HCT116 (cell line): ENCODE data around the gene TENM4. TPM values are rescaled to one million over a fixed set of nuclear protein-coding genes. Genes with fewer than 3 reads are reported as not detected.

Source experiments
- ATAC-seq: fragments of 200-7000 bp; cut with Tn5 transposase; 2 replicates; pipeline ENCODE4 v1.9.1; 2020; ENCODE audit warnings: mild to moderate bottlenecking, moderate library complexity
- BruUV-seq: library from RNA; stranded (reverse); fragments of 400-500 nt; replicated peaks from 2 replicates; lab custom pipeline; 2021; lab: Mats Ljungman, UMichigan
- CTCF ChIA-PET: fragments of 300-600 bp; sonication (Branson Sonifier 250); formaldehyde crosslinking; loops from one replicate; lab custom pipeline; 2021; ENCODE audit warnings: antibody characterized with exemption; lab: Charles Lee
- POLR2A ChIA-PET: fragments of 300-600, 350-600 bp; sonication (Branson Sonifier 250); formaldehyde crosslinking; loops from one replicate; lab custom pipeline; 2021; ENCODE audit warnings: antibody characterized with exemption; lab: Charles Lee
- RAD21 ChIA-PET, 2 experiments: fragments of 300-600 bp; sonication (Branson Sonifier 250); formaldehyde crosslinking; loops; one replicate each; lab custom pipeline; 2023; ENCODE audit warnings: low total read pairs in 2 of 2; ENCODE audit not compliant: uncharacterized antibody in 2 of 2, unreplicated experiment in 2 of 2, low non-redundant PET in 1 of 2; lab: Charles Lee
- DNase-seq: peaks from one replicate; pipeline ENCODE4 v3.0.0-alpha.2; 2010; ENCODE audit warnings: low read depth, low spot score
- H2AFZ ChIP-seq: fragments of 200-600 bp; shearing (Covaris generic), sonication (generic); 2 replicates; pipeline ENCODE4 v1.6.1; 2017; ENCODE audit warnings: low read depth, mixed run types, mixed read lengths, antibody characterized with exemption, low read length; ENCODE audit not compliant: poor library complexity, severe bottlenecking
- H3K27ac ChIP-seq: 2 replicates; pipeline ENCODE4 v1.5.1; 2012; ENCODE audit warnings: low read depth, low read length
- H3K27me3 ChIP-seq: fragments of 200-600 bp; sonication (generic); 2 replicates; pipeline ENCODE4 v1.6.1; 2016; ENCODE audit warnings: mixed run types, low read length, mixed read lengths; ENCODE audit not compliant: insufficient read depth
- H3K36me3 ChIP-seq, 2 experiments: fragments of 200-500 bp in 1 of 2; fragments of 200-600 bp in 1 of 2; sonication (Bioruptor generic) in 1 of 2; sonication (generic) in 1 of 2; 2 replicates each; pipeline versions ENCODE4 v1.5.1 to v1.6.1; 2014 to 2016; ENCODE audit warnings: low read length in 2 of 2, inconsistent platforms in 1 of 2, mixed read lengths in 1 of 2, mixed run types in 1 of 2; ENCODE audit not compliant: insufficient read depth in 2 of 2, control insufficient read depth in 1 of 2
- H3K4me1 ChIP-seq, 2 experiments: fragments of 200-600 bp in 1 of 2; sonication (generic) in 1 of 2; 2 replicates each; pipeline versions ENCODE4 v1.5.1 to v1.6.1; 2012 to 2017; ENCODE audit warnings: low read length in 2 of 2, inconsistent platforms in 1 of 2, mild to moderate bottlenecking in 1 of 2, mixed read lengths in 1 of 2, mixed run types in 1 of 2, moderate library complexity in 1 of 2; ENCODE audit not compliant: insufficient read depth in 2 of 2, control insufficient read depth in 1 of 2
- H3K4me2 ChIP-seq: fragments of 200-600 bp; sonication (generic); 2 replicates; pipeline ENCODE4 v1.6.1; 2017; ENCODE audit warnings: mixed run types, low read length, mixed read lengths
- H3K4me3 ChIP-seq, 2 experiments: fragments of 200-600 bp in 1 of 2; sonication (generic) in 1 of 2; replicated peaks in 1 of 2; 2 replicates each; pipeline ENCODE4 v1.5.1; 2011 to 2016; ENCODE audit warnings: low read length in 2 of 2, control low read depth in 1 of 2, low read depth in 1 of 2, mild to moderate bottlenecking in 1 of 2, mixed read lengths in 1 of 2, mixed run types in 1 of 2
- H3K79me2 ChIP-seq: fragments of 200-600 bp; sonication (generic); 2 replicates; pipeline ENCODE4 v1.6.1; 2017; ENCODE audit warnings: mild to moderate bottlenecking, mixed run types, low read length, moderate library complexity, mixed read lengths; ENCODE audit not compliant: insufficient read depth
- H3K9ac ChIP-seq: fragments of 200-600 bp; sonication (generic); 2 replicates; pipeline ENCODE4 v1.6.1; 2016; ENCODE audit warnings: low read length, mixed read lengths
- H3K9me2 ChIP-seq: fragments of 200-600 bp; sonication (generic), shearing (Covaris generic); 2 replicates; pipeline ENCODE4 v1.6.1; 2017; ENCODE audit warnings: mixed run types, mild to moderate bottlenecking, moderate library complexity; ENCODE audit not compliant: insufficient read depth
- H3K9me3 ChIP-seq, 2 experiments: fragments of 200-500 bp in 1 of 2; fragments of 200-600 bp in 1 of 2; sonication (Bioruptor generic) in 1 of 2; sonication (generic) in 1 of 2; 2 replicates each; pipeline ENCODE4 v1.6.1; 2014 to 2017; ENCODE audit warnings: low read length in 2 of 2, mixed read lengths in 2 of 2, inconsistent platforms in 1 of 2, low read depth in 1 of 2, mild to moderate bottlenecking in 1 of 2, mixed run types in 1 of 2, moderate library complexity in 1 of 2; ENCODE audit not compliant: control insufficient read depth in 1 of 2, insufficient read depth in 1 of 2
- H4K20me1 ChIP-seq: fragments of 200-600 bp; sonication (generic), shearing (Covaris generic); 2 replicates; pipeline ENCODE4 v1.6.1; 2017; ENCODE audit warnings: mixed run types, mild to moderate bottlenecking, moderate library complexity; ENCODE audit not compliant: insufficient read depth
- CBX3 ChIP-seq: IDR thresholded peaks from 2 replicates; pipeline ENCODE4 v1.6.1; 2012; ENCODE audit warnings: low read depth
- CEBPB ChIP-seq: IDR thresholded peaks from 2 replicates; pipeline ENCODE4 v1.6.1; 2012; ENCODE audit warnings: low read depth
- ELF1 ChIP-seq: IDR thresholded peaks from 2 replicates; pipeline ENCODE4 v1.6.1; 2012; ENCODE audit warnings: low read depth, borderline replicate concordance
- EZH2 ChIP-seq: fragments of 200-600 bp; sonication (generic); IDR thresholded peaks from 2 replicates; pipeline ENCODE4 v1.6.1; 2017; ENCODE audit warnings: antibody characterized with exemption, mixed run types
- FOSL1 ChIP-seq: IDR thresholded peaks from 2 replicates; pipeline ENCODE4 v1.6.1; 2012; ENCODE audit warnings: low read depth
- JUND ChIP-seq: IDR thresholded peaks from 2 replicates; pipeline ENCODE4 v1.6.1; 2012
- POLR2AphosphoS5 ChIP-seq: IDR thresholded peaks from 2 replicates; pipeline ENCODE4 v1.6.1; 2011; ENCODE audit warnings: mild to moderate bottlenecking, low read depth, low read length, moderate library complexity
- SIN3A ChIP-seq: IDR thresholded peaks from 2 replicates; pipeline ENCODE4 v1.6.1; 2012; ENCODE audit warnings: low read depth
- SRF ChIP-seq: IDR thresholded peaks from 2 replicates; pipeline ENCODE4 v1.6.1; 2012; ENCODE audit warnings: low read depth
- TCF7L2 ChIP-seq: IDR thresholded peaks from 2 replicates; pipeline ENCODE4 v1.7.0; 2011; ENCODE audit warnings: borderline replicate concordance, inconsistent platforms; ENCODE audit not compliant: insufficient read depth, insufficient read length; ENCODE audit errors: extremely low read depth
- ZFX ChIP-seq: fragments of 450-650 bp; IDR thresholded peaks from 2 replicates; pipeline ENCODE4 v1.6.1; 2017
- ZNF274 ChIP-seq: fragments of 200-500 bp; sonication (Bioruptor generic); IDR thresholded peaks from 2 replicates; pipeline ENCODE4 v1.6.1; 2014; ENCODE audit warnings: mild to moderate bottlenecking, low read depth, low read length, inconsistent platforms
- intact Hi-C: fragments of 100-400 bp; cut with micrococcal nuclease; formaldehyde crosslinking; loops from 2 replicates; pipeline ENCODE4 v1.10.0; 2022
- total RNA-seq: library from RNA; stranded (reverse); gene quantifications from one replicate; pipeline ENCODE4 v1.2.1, GENCODE V29; 2021; ENCODE audit not compliant: unreplicated experiment
- TF ChIP-seq, protein P1 (sequence below), 3 experiments: fragments of 200-600 bp in 1 of 3; sonication (generic) in 1 of 3; IDR thresholded peaks in 2 of 3; conservative IDR thresholded peaks in 1 of 3; 2 replicates each; pipeline ENCODE4 v1.5.1; 2012 to 2017; ENCODE audit warnings: low read depth in 2 of 3, low read length in 2 of 3, antibody characterized with exemption in 1 of 3, borderline replicate concordance in 1 of 3, control low read depth in 1 of 3, mild to moderate bottlenecking in 1 of 3, mixed read lengths in 1 of 3, mixed run types in 1 of 3, moderate library complexity in 1 of 3; ENCODE audit not compliant: insufficient read depth in 1 of 3
- TF ChIP-seq, protein P2 (sequence below): IDR thresholded peaks from 2 replicates; pipeline ENCODE4 v1.6.1; 2012
- TF ChIP-seq, protein P3 (sequence below): IDR thresholded peaks from 2 replicates; pipeline ENCODE4 v1.6.1; 2012

Gene TENM4
- total RNA-seq, 1 experiment from 2014 or later, result 0.05 TPM

DNA sequence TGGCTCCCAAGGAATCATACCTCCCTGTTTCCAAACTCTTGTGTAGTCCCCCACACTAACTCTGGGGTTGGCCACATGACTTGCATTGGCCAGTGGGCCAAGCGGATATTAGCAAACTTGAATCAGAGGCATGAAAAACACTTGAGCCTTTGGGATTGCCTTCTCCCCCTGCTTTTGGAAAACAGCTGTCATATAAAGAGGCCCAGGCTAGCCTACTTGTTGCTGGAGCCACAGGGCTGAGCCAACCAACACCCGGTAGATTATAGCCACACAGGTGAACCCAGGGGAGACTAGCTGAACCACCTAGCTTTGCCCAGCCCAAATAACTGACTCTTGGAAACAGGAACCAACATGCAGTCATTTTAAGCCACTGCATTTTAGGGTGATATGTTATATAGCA is 354.8 kb downstream of the TENM4 start:
- Histone ChIP-seq H3K79me2 (no peaks in the 10 kb centered on the region), H3K36me3 (no peaks in the 10 kb centered on the region), H3K4me3 (no peak overlapping the region), H3K9me2 (no peaks in the 10 kb centered on the region), H4K20me1 (no peaks in the 10 kb centered on the region), H3K9me3 (no peaks in the 10 kb centered on the region), H2AFZ (no peak overlapping the region), H3K9ac (no peak overlapping the region), H3K27me3 (no peaks in the 10 kb centered on the region), H3K4me1 (peaks cover 9 to 21% of the 10 kb centered on the region in 2 experiments), H3K4me2 (peak overlapping the region; percentile 42; the same call in 1 of the 2 replicates), H3K27ac (no peak overlapping the region)
- DNase-seq, result no peak
- intact Hi-C loops, result no loop called here
- POLR2A ChIA-PET, result no interaction called here
- TF ChIP-seq JUND, result no peak
- TF ChIP-seq CBX3, result no peak
- TF ChIP-seq SIN3A, result no peak
- no peak for TF ChIP-seq ELF1
- TF ChIP-seq, protein P1, sequence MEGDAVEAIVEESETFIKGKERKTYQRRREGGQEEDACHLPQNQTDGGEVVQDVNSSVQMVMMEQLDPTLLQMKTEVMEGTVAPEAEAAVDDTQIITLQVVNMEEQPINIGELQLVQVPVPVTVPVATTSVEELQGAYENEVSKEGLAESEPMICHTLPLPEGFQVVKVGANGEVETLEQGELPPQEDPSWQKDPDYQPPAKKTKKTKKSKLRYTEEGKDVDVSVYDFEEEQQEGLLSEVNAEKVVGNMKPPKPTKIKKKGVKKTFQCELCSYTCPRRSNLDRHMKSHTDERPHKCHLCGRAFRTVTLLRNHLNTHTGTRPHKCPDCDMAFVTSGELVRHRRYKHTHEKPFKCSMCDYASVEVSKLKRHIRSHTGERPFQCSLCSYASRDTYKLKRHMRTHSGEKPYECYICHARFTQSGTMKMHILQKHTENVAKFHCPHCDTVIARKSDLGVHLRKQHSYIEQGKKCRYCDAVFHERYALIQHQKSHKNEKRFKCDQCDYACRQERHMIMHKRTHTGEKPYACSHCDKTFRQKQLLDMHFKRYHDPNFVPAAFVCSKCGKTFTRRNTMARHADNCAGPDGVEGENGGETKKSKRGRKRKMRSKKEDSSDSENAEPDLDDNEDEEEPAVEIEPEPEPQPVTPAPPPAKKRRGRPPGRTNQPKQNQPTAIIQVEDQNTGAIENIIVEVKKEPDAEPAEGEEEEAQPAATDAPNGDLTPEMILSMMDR (IDR thresholded peaks at IDR 0.05 in 2 of 3, conservative IDR thresholded peaks at IDR 0.05 in 1 of 3; ENCODE audit: borderline replicate concordance in 1 of 3, insufficient read depth in 1 of 3, low read depth in 2 of 3, low read length in 2 of 3), result no peak
- TF ChIP-seq CEBPB, result no peak
- no peak for TF ChIP-seq ZNF274
- no peak for TF ChIP-seq EZH2
- ATAC-seq, result no peak
- BruUV-seq, result no TSS peak
- RAD21 ChIA-PET, result no interaction called here
- CTCF ChIA-PET, result interaction anchor here (2.7 kb wide), 1 partner anchor 14 kb away, joined by 12 read pairs; no protein-coding TSS in a partner anchor

DNA sequence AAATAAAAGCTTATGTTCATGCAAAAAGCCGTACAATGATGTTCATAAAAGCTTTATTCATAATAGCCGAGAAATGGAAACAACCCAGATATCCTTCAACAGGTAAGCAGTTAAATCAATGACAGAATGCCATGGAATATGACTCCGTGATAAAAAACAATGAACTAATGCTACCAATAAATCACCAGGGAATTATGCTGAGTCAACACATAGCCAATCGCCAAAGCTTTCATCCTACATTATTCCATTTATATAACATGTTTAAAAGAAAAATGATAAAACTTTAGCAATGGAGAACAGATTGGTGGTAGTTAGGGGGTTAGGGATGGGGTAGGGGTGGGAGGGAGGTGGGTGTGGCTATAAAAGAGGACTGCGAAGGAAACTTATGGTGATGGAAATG is 356.4 kb downstream of the TENM4 start:
- DNase-seq, result no peak
- no peak for ATAC-seq
- no peak overlapping the region for H3K27ac ChIP-seq
- H4K20me1 ChIP-seq, result no peaks in the 10 kb centered on the region
- no peak overlapping the region for H3K9ac ChIP-seq
- intact Hi-C loops, result no loop called here
- no peaks in the 10 kb centered on the region for H3K9me2 ChIP-seq
- no peaks in the 10 kb centered on the region for H3K79me2 ChIP-seq
- no peak overlapping the region for H3K4me3 ChIP-seq
- no peak overlapping the region for H2AFZ ChIP-seq
- no peak overlapping the region for H3K4me2 ChIP-seq
- H3K9me3 ChIP-seq, result no peaks in the 10 kb centered on the region
- H3K27me3 ChIP-seq, result no peaks in the 10 kb centered on the region
- no peaks in the 10 kb centered on the region for H3K36me3 ChIP-seq
- RAD21 ChIA-PET, result no interaction called here
- POLR2A ChIA-PET, result no interaction called here
- CTCF ChIA-PET, result no interaction called here
- BruUV-seq, result no TSS peak
- peaks cover 9 to 21% of the 10 kb centered on the region in 2 experiments for H3K4me1 ChIP-seq
- TF ChIP-seq, protein P2, sequence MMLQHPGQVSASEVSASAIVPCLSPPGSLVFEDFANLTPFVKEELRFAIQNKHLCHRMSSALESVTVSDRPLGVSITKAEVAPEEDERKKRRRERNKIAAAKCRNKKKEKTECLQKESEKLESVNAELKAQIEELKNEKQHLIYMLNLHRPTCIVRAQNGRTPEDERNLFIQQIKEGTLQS, result no peak
- TF ChIP-seq ZFX (no peak), SIN3A (no peak), SRF (no peak), CBX3 (no peak), ZNF274 (no peak), FOSL1 (no peak), ELF1 (no peak), TCF7L2 (no peak), JUND (no peak), POLR2AphosphoS5 (no peak)
- TF ChIP-seq, protein P3, sequence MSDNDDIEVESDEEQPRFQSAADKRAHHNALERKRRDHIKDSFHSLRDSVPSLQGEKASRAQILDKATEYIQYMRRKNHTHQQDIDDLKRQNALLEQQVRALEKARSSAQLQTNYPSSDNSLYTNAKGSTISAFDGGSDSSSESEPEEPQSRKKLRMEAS, result no peak
- TF ChIP-seq, protein P1 (IDR thresholded peaks at IDR 0.05 in 2 of 3, conservative IDR thresholded peaks at IDR 0.05 in 1 of 3; ENCODE audit: borderline replicate concordance in 1 of 3, insufficient read depth in 1 of 3, low read depth in 2 of 3, low read length in 2 of 3), result no peak
